WTC11 (cell line): Measurements from ENCODE around the gene OR2V1.

Experiments used
- ATF2 ChIP-seq: sonication (generic); formaldehyde crosslinking; IDR thresholded peaks from 2 replicates; pipeline ENCODE4 v1.8.1; 2022; ENCODE audit warnings: low read depth, missing genetic modification reagents, borderline replicate concordance
- CREB1 ChIP-seq: sonication (generic); formaldehyde crosslinking; IDR thresholded peaks from 2 replicates; pipeline ENCODE4 v1.8.0; 2023; ENCODE audit warnings: mild to moderate bottlenecking, missing genetic modification reagents
- JUN ChIP-seq: sonication (generic); formaldehyde crosslinking; IDR thresholded peaks from 2 replicates; pipeline ENCODE4 v1.8.0; 2023; ENCODE audit warnings: mild to moderate bottlenecking, missing genetic modification reagents
- MLX ChIP-seq: sonication (generic); formaldehyde crosslinking; IDR thresholded peaks from 2 replicates; pipeline ENCODE4 v1.8.1; 2023; ENCODE audit warnings: mild to moderate bottlenecking, missing genetic modification reagents, moderate library complexity
- STAT6 ChIP-seq: sonication (generic); formaldehyde crosslinking; conservative IDR thresholded peaks from 2 replicates; pipeline ENCODE4 v1.8.1; 2023; ENCODE audit warnings: mild to moderate bottlenecking, low read depth, missing genetic modification reagents, moderate library complexity
- ZNF138 ChIP-seq: sonication (generic); formaldehyde crosslinking; conservative IDR thresholded peaks from 2 replicates; pipeline ENCODE4 v1.8.1; 2022; ENCODE audit warnings: mild to moderate bottlenecking, moderate library complexity, missing genetic modification reagents
- ZNF219 ChIP-seq: sonication (generic); formaldehyde crosslinking; IDR thresholded peaks from 2 replicates; pipeline ENCODE4 v1.8.0; 2023; ENCODE audit warnings: missing genetic modification reagents, mild to moderate bottlenecking, borderline replicate concordance
- ZNF671 ChIP-seq: fragments of 250-450 bp; sonication (Bioruptor Pico); IDR thresholded peaks from 2 replicates; pipeline ENCODE4 v1.8.0; 2021; ENCODE audit warnings: mild to moderate bottlenecking
- TF ChIP-seq, protein P1 (sequence below): sonication (generic); formaldehyde crosslinking; IDR thresholded peaks from 2 replicates; pipeline ENCODE4 v1.8.0; 2022; ENCODE audit warnings: mild to moderate bottlenecking, missing genetic modification reagents
- TF ChIP-seq, protein P2 (sequence below): fragments of 200-600 bp; IDR thresholded peaks from 2 replicates; pipeline ENCODE4 v1.8.0; 2022; ENCODE audit warnings: antibody characterized with exemption
- TF ChIP-seq, protein P3 (sequence below): sonication (generic); formaldehyde crosslinking; IDR thresholded peaks from 2 replicates; pipeline ENCODE4 v1.8.0; 2023; ENCODE audit warnings: missing genetic modification reagents, mild to moderate bottlenecking, borderline replicate concordance

DNA sequence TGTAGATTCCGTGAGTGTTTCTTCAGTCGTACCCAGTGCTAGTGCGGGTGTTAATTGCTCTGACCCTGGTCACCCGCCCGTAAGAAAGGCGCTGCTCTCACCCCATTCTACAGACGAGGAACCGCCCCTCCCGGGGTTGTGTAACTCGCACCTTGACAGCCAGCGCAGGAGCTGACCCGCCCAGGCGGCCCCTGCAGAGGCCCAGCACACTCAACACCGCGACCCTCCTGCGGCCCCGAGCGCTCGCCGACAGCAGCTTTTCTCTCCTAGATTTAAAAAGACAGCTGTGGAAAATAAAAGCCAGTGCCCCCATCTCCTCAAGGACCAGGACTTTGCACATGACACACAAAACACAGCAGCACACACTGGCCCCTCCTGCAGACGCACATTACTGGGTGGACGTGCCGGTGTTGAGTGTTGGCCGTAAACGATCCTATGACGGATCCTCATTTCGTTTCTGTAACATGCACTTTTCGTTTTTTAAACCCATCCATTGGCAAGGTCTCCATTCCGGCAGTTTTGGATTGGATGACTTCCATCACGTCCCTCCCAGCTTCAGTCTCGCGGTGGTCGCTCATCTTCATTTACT lies 39.4 kb upstream of the OR2V1 start:
- TF ChIP-seq, protein P1, sequence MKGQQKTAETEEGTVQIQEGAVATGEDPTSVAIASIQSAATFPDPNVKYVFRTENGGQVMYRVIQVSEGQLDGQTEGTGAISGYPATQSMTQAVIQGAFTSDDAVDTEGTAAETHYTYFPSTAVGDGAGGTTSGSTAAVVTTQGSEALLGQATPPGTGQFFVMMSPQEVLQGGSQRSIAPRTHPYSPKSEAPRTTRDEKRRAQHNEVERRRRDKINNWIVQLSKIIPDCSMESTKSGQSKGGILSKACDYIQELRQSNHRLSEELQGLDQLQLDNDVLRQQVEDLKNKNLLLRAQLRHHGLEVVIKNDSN (CRISPR knock-in tag), result no peak
- TF ChIP-seq, protein P2, sequence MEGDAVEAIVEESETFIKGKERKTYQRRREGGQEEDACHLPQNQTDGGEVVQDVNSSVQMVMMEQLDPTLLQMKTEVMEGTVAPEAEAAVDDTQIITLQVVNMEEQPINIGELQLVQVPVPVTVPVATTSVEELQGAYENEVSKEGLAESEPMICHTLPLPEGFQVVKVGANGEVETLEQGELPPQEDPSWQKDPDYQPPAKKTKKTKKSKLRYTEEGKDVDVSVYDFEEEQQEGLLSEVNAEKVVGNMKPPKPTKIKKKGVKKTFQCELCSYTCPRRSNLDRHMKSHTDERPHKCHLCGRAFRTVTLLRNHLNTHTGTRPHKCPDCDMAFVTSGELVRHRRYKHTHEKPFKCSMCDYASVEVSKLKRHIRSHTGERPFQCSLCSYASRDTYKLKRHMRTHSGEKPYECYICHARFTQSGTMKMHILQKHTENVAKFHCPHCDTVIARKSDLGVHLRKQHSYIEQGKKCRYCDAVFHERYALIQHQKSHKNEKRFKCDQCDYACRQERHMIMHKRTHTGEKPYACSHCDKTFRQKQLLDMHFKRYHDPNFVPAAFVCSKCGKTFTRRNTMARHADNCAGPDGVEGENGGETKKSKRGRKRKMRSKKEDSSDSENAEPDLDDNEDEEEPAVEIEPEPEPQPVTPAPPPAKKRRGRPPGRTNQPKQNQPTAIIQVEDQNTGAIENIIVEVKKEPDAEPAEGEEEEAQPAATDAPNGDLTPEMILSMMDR, result no peak
- TF ChIP-seq STAT6 (CRISPR knock-in tag) (no peak), MLX (no peak), ATF2 (CRISPR knock-in tag) (no peak), JUN (CRISPR knock-in tag) (no peak), ZNF671 (CRISPR knock-in tag) (no peak), CREB1 (CRISPR knock-in tag) (no peak), ZNF219 (CRISPR knock-in tag) (no peak), ZNF138 (CRISPR knock-in tag) (no peak)
- TF ChIP-seq, protein P3, sequence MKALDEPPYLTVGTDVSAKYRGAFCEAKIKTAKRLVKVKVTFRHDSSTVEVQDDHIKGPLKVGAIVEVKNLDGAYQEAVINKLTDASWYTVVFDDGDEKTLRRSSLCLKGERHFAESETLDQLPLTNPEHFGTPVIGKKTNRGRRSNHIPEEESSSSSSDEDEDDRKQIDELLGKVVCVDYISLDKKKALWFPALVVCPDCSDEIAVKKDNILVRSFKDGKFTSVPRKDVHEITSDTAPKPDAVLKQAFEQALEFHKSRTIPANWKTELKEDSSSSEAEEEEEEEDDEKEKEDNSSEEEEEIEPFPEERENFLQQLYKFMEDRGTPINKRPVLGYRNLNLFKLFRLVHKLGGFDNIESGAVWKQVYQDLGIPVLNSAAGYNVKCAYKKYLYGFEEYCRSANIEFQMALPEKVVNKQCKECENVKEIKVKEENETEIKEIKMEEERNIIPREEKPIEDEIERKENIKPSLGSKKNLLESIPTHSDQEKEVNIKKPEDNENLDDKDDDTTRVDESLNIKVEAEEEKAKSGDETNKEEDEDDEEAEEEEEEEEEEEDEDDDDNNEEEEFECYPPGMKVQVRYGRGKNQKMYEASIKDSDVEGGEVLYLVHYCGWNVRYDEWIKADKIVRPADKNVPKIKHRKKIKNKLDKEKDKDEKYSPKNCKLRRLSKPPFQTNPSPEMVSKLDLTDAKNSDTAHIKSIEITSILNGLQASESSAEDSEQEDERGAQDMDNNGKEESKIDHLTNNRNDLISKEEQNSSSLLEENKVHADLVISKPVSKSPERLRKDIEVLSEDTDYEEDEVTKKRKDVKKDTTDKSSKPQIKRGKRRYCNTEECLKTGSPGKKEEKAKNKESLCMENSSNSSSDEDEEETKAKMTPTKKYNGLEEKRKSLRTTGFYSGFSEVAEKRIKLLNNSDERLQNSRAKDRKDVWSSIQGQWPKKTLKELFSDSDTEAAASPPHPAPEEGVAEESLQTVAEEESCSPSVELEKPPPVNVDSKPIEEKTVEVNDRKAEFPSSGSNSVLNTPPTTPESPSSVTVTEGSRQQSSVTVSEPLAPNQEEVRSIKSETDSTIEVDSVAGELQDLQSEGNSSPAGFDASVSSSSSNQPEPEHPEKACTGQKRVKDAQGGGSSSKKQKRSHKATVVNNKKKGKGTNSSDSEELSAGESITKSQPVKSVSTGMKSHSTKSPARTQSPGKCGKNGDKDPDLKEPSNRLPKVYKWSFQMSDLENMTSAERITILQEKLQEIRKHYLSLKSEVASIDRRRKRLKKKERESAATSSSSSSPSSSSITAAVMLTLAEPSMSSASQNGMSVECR (CRISPR knock-in tag), result no peak; the same call in 1 of the 2 replicates
